Activated naive CD4-positive, alpha-beta T cell treated with Interleukin-2 at 50 U/mL for 16 hours (primary cell): ENCODE measurements around the gene SCUBE3.

Experiments used
- DNase-seq: peaks from one replicate; pipeline ENCODE4 v3.0.0-alpha.2; 2020

The SCUBE3 gene

GRCh38 chr6:35181933-35182612 lies 31.7 kb upstream of the SCUBE3 start:
- no peak for DNase-seq

DNA sequence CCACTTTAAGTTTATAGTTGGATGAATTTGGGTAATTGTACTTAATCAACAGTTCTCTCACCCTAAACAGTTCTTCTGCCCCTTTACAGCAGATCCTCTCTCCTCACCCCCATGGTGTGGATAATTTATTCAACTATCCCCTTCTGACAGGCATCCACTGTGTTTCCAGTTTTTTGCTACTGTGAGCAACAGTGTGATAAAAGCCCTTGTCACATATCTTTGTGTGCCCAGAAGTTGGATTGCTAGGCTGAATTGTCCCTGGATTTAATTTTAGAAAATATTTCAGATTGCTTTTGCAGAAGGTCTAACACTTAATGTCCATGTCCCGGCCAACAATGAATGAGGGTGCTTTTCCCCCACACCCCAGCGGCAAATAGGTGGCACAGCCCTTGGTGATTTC lies 30.5 kb upstream of the SCUBE3 start:
- no peak for DNase-seq

DNA sequence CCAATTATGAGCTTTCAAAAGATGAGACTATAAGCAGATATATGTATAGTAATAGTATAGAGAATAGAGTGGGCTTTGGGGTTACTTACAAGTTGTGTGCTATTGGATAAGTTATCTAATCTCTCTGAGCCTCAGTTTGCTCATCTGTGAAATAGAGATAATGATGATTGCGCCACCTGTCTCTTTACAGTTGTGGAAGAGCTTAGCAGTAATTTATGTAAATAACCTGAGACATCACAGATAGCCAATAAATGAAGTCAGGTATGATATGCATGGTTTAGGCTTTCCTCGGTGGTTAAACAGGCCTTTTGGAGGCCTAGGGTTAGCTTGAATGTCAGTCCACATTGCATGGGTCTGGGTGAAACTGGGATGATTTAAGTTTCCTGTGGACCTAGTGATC lies 29.8 kb upstream of the SCUBE3 start:
- DNase-seq, result no peak

DNA sequence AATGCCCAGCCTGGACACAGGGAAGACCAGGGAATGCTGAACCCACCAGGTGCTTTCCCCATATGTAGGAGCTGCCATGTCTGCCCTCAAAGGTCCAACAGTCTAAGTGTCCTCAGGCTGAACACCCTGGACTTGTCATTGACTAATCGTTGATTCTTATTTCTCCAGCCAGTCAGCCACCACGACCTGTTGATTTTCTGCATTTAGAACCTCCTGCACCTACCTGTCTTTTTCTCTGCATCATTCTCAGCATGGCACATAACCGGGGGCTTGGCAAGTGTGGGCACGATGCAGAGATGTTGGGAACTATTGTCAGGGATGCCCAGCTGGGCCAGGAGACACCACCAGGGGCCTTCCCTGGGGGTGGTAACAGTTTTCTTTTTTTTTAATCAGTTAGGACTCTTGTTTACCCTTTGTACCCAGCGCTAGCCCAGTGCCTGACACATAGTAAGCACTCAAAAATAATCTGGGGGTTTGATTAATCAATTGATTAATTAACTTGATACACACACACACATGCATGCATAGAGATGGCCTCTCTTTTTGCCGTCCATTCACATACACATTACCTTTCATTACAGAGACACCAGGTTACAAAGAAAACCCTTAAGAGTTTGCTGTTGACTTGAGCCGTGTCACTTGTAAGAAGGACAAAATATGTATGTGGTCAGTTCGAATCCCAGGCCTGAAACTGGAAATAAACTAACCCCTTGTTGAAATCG lies 29.0 kb upstream of the SCUBE3 start:
- DNase-seq, result no peak

- DNase-seq, result no peak
Measured at GRCh38 chr6:35185302-35185681, 28.5 kb upstream of the SCUBE3 start.

DNA sequence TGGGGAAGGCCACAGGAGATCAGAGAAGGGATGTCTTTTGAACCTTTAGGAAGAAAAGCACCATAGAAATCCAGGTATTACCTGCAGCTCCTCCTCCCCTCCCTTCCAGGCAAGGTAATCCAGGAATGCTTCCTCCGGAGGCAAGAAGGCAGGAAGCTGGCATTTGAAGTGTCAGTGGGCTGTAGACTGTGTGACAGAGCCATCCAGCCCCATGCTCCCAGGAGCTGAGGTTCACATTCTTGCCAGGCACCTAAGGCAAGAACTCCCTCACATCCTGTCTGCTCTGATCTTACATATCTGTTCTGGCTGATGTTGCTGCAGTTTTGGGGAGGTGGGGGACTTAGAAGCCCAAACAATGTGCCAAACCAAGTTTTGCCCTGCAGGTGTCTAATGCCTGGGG lies 27.8 kb upstream of the SCUBE3 start:
- no peak for DNase-seq

GRCh38 chr6:35186571-35186970 lies 27.2 kb upstream of the SCUBE3 start:
- DNase-seq, result no peak

DNA sequence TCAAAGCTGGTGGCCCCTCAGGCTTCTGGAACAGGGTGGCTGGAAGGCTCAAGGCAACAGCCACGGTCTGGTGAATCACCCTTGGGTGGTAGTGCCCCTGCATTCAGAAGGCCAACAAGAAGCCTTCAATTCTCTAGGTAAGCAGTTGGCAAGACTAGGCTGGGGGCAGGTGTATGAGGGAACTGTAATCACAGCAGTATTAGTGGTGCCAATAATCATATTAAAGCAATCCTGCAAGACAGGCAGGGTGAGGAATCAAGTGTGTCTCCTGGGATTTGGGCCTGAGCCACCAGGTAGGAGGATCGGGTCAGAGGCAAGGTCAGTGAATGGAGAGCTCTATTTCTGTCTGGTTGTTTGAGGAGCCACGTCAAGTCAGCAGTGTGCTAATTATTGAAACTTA lies 24.9 kb upstream of the SCUBE3 start:
- no peak for DNase-seq

DNA sequence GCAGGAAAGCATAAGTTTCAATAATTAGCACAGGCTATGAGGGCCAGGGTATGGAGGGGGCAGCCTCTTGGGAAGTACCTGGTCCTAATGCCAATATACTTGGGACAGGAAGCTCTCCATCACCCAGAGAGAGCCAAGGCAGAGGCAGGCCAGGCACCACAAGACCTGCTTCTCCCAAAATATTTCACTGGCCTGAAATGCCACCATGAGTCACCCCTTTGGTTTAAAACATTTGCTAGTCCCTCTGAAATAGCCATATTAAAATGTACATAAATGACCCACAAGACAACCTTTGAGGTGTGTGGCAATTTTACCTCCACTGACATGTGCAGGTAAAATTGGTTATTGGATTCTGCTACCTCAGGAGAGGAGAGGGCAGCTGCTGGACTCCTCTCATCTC lies 23.4 kb upstream of the SCUBE3 start:
- DNase-seq, result no peak

DNA sequence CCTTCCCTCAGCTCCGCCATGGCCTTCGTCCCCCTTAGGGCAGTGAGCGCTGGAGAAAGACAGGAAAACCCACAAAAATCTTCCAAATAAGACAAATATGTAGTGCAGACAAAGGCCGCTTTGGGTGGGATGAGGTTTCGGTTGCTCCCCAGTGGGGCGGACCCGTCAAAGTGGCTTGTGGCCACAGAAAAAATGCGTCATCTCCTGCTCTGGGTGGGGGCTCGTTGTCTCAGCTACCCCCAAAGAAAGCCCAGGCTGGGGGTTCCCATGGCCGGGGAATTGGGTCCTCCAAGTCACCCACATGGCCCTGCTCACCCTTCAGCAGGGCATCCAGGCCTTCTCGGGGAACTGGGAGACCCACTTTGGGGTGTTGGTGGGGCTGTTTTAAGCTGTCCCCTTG lies 21.9 kb upstream of the SCUBE3 start:
- DNase-seq, result no peak

DNA sequence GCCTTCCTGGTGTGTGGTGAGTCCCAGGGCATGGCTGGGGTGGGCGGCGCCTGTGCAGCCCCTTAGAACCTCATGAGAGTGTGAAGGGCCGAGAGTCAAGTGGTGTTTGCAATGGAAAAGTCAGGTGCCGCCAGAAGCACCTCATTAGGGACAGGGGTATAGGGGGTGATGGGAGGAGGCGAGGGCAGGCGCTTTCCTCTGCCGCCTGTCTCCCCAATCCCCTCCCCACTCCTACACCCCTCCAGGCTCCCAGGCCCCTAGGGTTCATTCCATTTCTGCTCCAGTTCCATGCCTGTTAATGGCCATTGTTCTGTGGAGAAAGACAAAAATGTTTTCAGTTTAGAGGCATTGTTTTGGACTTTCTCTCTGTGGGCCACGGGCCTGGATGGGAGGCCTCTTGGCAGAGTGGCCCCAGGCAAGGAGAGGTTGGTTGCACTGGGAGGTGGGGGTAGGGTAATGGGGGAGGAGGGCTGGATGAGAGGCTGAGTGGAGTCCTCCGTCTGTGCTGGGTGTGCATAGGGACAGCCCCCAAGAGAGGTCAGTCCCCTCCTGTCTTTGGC lies 21.4 kb upstream of the SCUBE3 start:
- DNase-seq, result no peak

DNA sequence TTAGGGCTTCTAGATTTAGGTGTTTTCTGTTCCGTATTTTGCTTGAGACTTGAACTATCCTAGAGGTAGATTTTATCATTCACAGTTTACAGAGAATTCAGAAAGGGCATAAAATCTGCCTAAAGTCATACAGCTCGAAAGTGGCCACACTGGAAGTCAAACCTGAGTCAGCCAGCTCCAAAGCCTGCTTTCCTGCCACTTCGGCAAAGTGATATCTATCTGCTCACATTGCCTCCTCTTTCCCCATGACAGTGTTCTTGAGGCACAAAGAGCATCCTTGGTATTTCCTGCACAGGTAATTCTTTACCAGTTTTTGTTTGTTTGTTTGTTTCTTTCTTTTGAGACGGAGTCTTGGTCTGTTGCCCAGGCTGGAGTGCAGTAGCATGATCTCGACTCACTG lies 19.4 kb upstream of the SCUBE3 start:
- DNase-seq, result no peak

- no peak for DNase-seq
Measured at GRCh38 chr6:35195120-35195780, 18.5 kb upstream of the SCUBE3 start.

GRCh38 chr6:35197196-35197595 lies 16.6 kb upstream of the SCUBE3 start:
- no peak for DNase-seq

- DNase-seq, result no peak
Measured at GRCh38 chr6:35199866-35200265, 13.9 kb upstream of the SCUBE3 start.

- DNase-seq, result no peak
Measured at GRCh38 chr6:35202066-35202546, 11.7 kb upstream of the SCUBE3 start.

GRCh38 chr6:35203152-35203670 lies 10.5 kb upstream of the SCUBE3 start:
- no peak for DNase-seq

GRCh38 chr6:35203680-35204079 lies 10.1 kb upstream of the SCUBE3 start:
- DNase-seq, result no peak

GRCh38 chr6:35206346-35206745 lies 7.4 kb upstream of the SCUBE3 start:
- DNase-seq, result no peak

DNA sequence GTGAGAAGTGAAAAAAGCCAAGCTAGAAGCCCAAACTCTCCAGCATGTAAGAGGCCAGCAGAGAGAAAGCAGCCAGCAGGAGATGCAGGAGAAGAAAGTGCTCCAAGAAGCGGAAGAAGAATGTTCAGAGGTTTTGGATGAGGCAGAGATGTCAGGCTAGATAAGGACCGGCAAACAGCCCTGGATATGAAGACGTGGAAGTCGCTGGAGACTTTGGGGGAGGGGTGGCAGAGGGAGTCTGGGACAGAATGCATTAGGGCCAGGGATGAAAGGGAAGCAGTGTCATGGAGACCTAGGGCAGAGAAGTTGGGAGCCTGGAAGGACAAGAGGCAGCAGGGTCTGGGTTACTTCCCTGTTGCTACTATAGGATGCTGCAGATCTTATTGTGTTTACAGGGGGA lies 5.3 kb upstream of the SCUBE3 start:
- no peak for DNase-seq

DNA sequence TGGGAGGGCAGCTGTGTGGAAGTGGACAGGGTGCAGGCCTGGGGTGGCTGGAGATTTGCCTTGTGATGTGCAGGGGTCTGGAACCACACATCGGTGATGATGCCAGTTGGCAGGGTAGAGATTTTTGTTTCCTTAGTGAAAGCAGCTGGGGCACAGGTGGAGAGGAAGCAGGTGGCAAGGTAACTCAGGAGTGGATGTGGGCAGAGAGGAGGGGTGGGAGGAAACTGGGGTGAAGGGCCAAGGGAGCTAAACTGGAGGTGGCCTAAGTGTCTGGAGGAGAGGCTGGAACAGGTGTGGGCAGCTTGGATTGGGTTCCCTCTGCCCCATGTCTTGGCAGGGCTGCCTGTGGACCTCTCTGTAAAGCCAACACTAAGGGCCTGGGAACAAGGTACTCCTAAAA lies 4.7 kb upstream of the SCUBE3 start:
- DNase-seq, result no peak

GRCh38 chr6:35209622-35210247 lies 4.0 kb upstream of the SCUBE3 start:
- DNase-seq, result no peak

DNA sequence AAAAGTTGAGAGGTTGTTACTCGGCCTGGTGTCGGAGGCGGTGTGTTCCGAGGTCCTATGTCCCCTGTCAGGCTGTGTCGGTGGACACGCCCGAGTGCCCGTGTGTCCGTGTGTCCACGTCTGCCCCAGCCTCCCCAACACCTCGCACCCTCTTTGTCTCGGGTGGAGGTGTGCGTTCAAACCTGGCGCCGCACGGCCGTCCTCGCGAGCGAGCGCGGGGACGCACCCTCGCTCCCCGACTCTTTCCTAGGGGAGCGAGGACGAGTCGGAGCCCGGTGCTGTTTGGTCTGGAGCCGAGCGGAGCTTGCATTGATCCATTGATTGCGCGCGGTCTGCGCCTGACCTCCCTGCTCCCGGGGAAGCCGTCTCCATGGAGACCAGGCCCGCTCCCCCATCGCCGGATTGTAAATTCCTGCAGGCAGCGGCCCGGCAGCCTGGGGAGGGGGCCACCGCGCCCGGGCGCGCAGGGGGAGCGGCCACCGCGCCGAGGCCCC lies 411 bp upstream of the SCUBE3 start:
- DNase-seq, result no peak
